Peyer's patch (tissue), 4 donors: ENCODE data around the gene PLPPR5.

Experiments used
- POLR2A ChIP-seq, 2 donors: fragments of 450-650 bp; IDR thresholded peaks; one replicate each; pipeline ENCODE4 v1.5.1; 2017; ENCODE audit warnings: antibody characterized with exemption in 2 of 2, mild to moderate bottlenecking in 2 of 2, moderate library complexity in 2 of 2
- TF ChIP-seq, protein P1 (sequence below), 6 experiments: fragments of 450-650 bp in 4 of 6; fragments of 200-600 bp in 2 of 6; sonication (generic) in 1 of 6; IDR thresholded peaks; one replicate each; pipeline ENCODE4 v1.5.1; 2017 to 2019; ENCODE audit warnings: antibody characterized with exemption in 6 of 6, mild to moderate bottlenecking in 3 of 6, moderate library complexity in 1 of 6

DNA sequence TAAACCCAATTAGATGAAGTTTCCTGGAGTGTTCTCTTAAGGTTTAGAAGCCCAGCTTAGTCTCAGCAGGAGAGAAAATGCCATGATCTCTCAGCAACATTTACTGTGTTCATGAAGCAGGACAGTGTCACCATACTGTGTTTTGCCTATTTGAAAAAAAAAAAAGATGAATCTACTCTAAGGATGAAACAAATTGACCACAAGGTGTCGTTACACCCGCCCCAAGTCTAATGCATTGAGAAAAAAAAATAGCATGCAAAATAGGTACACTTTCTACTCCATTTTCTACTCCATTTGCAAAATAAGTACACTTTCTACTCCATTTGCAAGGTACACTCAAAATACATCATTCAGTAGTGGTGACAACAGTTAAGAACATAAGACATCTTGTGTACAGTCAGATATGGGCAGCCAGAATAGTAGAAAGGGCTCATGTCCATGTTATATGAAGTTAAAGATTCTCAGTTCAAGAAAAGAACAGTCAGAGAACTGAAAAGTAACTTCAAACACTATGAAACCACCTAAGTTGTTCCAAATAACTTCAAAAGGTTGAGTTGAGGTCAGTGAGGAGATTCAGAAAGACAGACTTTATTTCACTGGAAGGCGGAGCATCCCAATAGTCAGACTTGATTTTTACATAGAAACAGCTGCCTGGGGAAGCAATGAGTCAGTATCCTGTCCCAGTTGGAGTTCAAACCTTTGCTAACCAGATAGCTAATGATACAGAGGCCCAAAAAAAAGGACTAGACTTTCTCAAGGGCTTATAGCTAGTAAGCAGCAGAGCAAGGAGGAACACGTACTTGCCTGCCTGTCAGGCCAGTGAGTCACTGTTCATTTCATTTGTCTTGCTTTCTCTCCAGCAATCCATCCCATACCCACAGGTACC lies 13.3 kb downstream of the PLPPR5 start:
- TF ChIP-seq, protein P1, sequence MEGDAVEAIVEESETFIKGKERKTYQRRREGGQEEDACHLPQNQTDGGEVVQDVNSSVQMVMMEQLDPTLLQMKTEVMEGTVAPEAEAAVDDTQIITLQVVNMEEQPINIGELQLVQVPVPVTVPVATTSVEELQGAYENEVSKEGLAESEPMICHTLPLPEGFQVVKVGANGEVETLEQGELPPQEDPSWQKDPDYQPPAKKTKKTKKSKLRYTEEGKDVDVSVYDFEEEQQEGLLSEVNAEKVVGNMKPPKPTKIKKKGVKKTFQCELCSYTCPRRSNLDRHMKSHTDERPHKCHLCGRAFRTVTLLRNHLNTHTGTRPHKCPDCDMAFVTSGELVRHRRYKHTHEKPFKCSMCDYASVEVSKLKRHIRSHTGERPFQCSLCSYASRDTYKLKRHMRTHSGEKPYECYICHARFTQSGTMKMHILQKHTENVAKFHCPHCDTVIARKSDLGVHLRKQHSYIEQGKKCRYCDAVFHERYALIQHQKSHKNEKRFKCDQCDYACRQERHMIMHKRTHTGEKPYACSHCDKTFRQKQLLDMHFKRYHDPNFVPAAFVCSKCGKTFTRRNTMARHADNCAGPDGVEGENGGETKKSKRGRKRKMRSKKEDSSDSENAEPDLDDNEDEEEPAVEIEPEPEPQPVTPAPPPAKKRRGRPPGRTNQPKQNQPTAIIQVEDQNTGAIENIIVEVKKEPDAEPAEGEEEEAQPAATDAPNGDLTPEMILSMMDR (IDR thresholded peaks at IDR 0.05) = peak in 1 of 6 experiments; percentile 21
- no peak for TF ChIP-seq POLR2A (IDR thresholded peaks at IDR 0.05)
